K562 (cell line): ENCODE data around the gene PES1. TPM values are rescaled to one million over a fixed set of nuclear protein-coding genes. Genes with fewer than 3 reads are reported as not detected.

Source experiments
- ATAC-seq: fragments of 200-7000 bp; cut with Tn5 transposase; 3 replicates; pipeline ENCODE4 v1.9.1; 2020; ENCODE audit warnings: moderate library complexity
- BruUV-seq: library from RNA; stranded (reverse); fragments of 400-500 nt; replicated peaks from 2 replicates; lab custom pipeline; 2021; lab: Mats Ljungman, UMichigan
- CTCF ChIA-PET: fragments of 300-600 bp; formaldehyde crosslinking; extraction: SDS; loops from one replicate; lab custom pipeline; 2021; ENCODE audit warnings: low intra/inter-chr PET ratio; lab: Yijun Ruan, JAX
- POLR2A ChIA-PET: fragments of 300-600, 350-650 bp; sonication (Branson Sonifier 250); formaldehyde crosslinking; extraction: SDS; loops from one replicate; lab custom pipeline; 2021; ENCODE audit warnings: antibody characterized with exemption, inconsistent platforms; lab: Yijun Ruan, JAX
- DNase-seq, 4 experiments: peaks; one replicate each; pipeline versions ENCODE4 v3.0.0 to v3.0.0-alpha.2; 2011 to 2018; ENCODE audit warnings: low spot score in 3 of 4, mixed read lengths in 3 of 4; ENCODE audit errors: extremely low read depth in 1 of 4
- FAIRE-seq: peaks from 2 replicates; lab custom pipeline; 2011; peaks lifted over from hg19 to GRCh38; lab: Jason Lieb, UNC
- H2AFZ ChIP-seq: 2 replicates; pipeline ENCODE4 v1.6.0; 2011; ENCODE audit warnings: low read depth, low read length, control low read depth, inconsistent platforms
- H3K27ac ChIP-seq: fragments of 200-600 bp; 3 replicates; pipeline ENCODE4 v1.8.0; 2011; ENCODE audit warnings: low read depth, mild to moderate bottlenecking, control low read depth, inconsistent platforms, low read length, moderate library complexity, mixed read lengths; ENCODE audit errors: extremely low read depth
- H3K27me3 ChIP-seq, 2 experiments: fragments of 300-600 bp in 1 of 2; 2 replicates in 1 of 2; 3 replicates in 1 of 2; pipeline versions ENCODE4 v1.6.0 to v1.8.0; 2011; ENCODE audit warnings: inconsistent platforms in 2 of 2, low read length in 2 of 2, mild to moderate bottlenecking in 1 of 2, mixed read lengths in 1 of 2, moderate library complexity in 1 of 2; ENCODE audit not compliant: control insufficient read depth in 2 of 2, insufficient read depth in 2 of 2
- H3K36me3 ChIP-seq: fragments of 300-600 bp; 3 replicates; pipeline ENCODE4 v1.8.0; 2011; ENCODE audit warnings: mild to moderate bottlenecking, low read length, inconsistent platforms; ENCODE audit not compliant: control insufficient read depth, insufficient read depth
- H3K4me1 ChIP-seq, 2 experiments: fragments of 200-600 bp in 1 of 2; replicated peaks in 1 of 2; 2 replicates in 1 of 2; 3 replicates in 1 of 2; pipeline versions ENCODE4 v1.5.1 to v1.8.0; 2011; ENCODE audit warnings: inconsistent platforms in 2 of 2, low read length in 2 of 2, mild to moderate bottlenecking in 1 of 2, mixed read lengths in 1 of 2, moderate library complexity in 1 of 2; ENCODE audit not compliant: control insufficient read depth in 2 of 2, insufficient read depth in 2 of 2
- H3K4me2 ChIP-seq: 2 replicates; pipeline ENCODE4 v1.6.1; 2011; ENCODE audit warnings: low read length, control low read depth, inconsistent platforms, mixed read lengths; ENCODE audit not compliant: insufficient read depth
- H3K4me3 ChIP-seq: fragments of 200-600 bp; sonication (generic), shearing (Covaris generic); 2 replicates; pipeline ENCODE4 v1.5.1; 2016; ENCODE audit warnings: control low read depth, inconsistent platforms
- H3K79me2 ChIP-seq: fragments of 200-600 bp; 3 replicates; pipeline ENCODE4 v1.8.0; 2011; ENCODE audit warnings: low read length, inconsistent platforms; ENCODE audit not compliant: control insufficient read depth, insufficient read depth
- H3K9ac ChIP-seq, 2 experiments: 2 replicates each; pipeline versions ENCODE4 v1.6.0 to v1.6.1; 2011; ENCODE audit warnings: low read depth in 2 of 2, low read length in 2 of 2, control low read depth in 1 of 2, inconsistent platforms in 1 of 2, mild to moderate bottlenecking in 1 of 2, mixed read lengths in 1 of 2; ENCODE audit not compliant: insufficient read depth in 1 of 2
- H3K9me1 ChIP-seq: one replicate; pipeline ENCODE4 v1.6.0; 2011; ENCODE audit warnings: inconsistent platforms, mild to moderate bottlenecking, low read length, moderate library complexity; ENCODE audit not compliant: control insufficient read depth, insufficient read depth
- H3K9me3 ChIP-seq: replicated peaks from 2 replicates; pipeline ENCODE4 v1.5.1; 2011; ENCODE audit warnings: low read depth, low read length, inconsistent platforms; ENCODE audit not compliant: control insufficient read depth, insufficient read depth
- H4K20me1 ChIP-seq: replicated peaks from 2 replicates; pipeline ENCODE4 v1.6.1; 2011; ENCODE audit warnings: low read length, inconsistent platforms, mixed read lengths; ENCODE audit not compliant: control insufficient read depth, insufficient read depth
- ADNP ChIP-seq: fragments of 200-800 bp; sonication (Bioruptor generic); IDR thresholded peaks from 2 replicates; pipeline ENCODE4 v1.6.1; 2016; ENCODE audit warnings: missing genetic modification characterization, missing compliant biosample characterization
- BRD9 ChIP-seq: fragments of 450-650 bp; IDR thresholded peaks from 2 replicates; pipeline ENCODE4 v1.6.1; 2018; ENCODE audit warnings: low read depth; ENCODE audit not compliant: partially characterized antibody
- BRF1 ChIP-seq: IDR thresholded peaks from 3 replicates; pipeline ENCODE4 v1.6.1; 2011; ENCODE audit warnings: borderline replicate concordance, mild to moderate bottlenecking; ENCODE audit not compliant: insufficient read length; ENCODE audit errors: extremely low read depth
- CTBP1 ChIP-seq: fragments of 450-650 bp; IDR thresholded peaks from 2 replicates; pipeline ENCODE4 v1.6.1; 2016; ENCODE audit warnings: borderline replicate concordance
- DPF2 ChIP-seq: fragments of 450-650 bp; IDR thresholded peaks from 2 replicates; pipeline ENCODE4 v1.6.1; 2016
- FOXJ3 ChIP-seq: sonication (generic); formaldehyde crosslinking; IDR thresholded peaks from 2 replicates; pipeline ENCODE4 v1.4.0; 2020; ENCODE audit warnings: mild to moderate bottlenecking, missing genetic modification reagents
- HLTF ChIP-seq: fragments of 450-650 bp; IDR thresholded peaks from 2 replicates; pipeline ENCODE4 v1.6.1; 2016
- HOXB6 ChIP-seq: fragments of 250-450 bp; sonication (Bioruptor Pico); IDR thresholded peaks from 2 replicates; pipeline ENCODE4 v1.5.1; 2022; ENCODE audit warnings: mild to moderate bottlenecking, borderline replicate concordance
- KDM5B ChIP-seq: fragments of 200-600 bp; sonication (generic); IDR thresholded peaks from 2 replicates; pipeline ENCODE4 v1.6.1; 2012; ENCODE audit warnings: low read depth, mild to moderate bottlenecking, moderate library complexity, low read length, control low read depth, inconsistent platforms; ENCODE audit not compliant: insufficient replicate concordance
- PHB2 ChIP-seq: fragments of 450-650 bp; IDR thresholded peaks from 2 replicates; pipeline ENCODE4 v1.6.1; 2017; ENCODE audit warnings: low read depth
- POLR2B ChIP-seq: fragments of 450-650 bp; IDR thresholded peaks from 2 replicates; pipeline ENCODE4 v1.6.1; 2018; ENCODE audit warnings: low read depth; ENCODE audit not compliant: partially characterized antibody
- RBFOX2 ChIP-seq: fragments of 200-400 bp; formaldehyde crosslinking; IDR thresholded peaks from 2 replicates; pipeline ENCODE4 v1.6.1; 2017; ENCODE audit warnings: low read depth, mild to moderate bottlenecking, low read length, moderate library complexity
- RBM22 ChIP-seq: fragments of 200-400 bp; formaldehyde crosslinking; IDR thresholded peaks from 2 replicates; pipeline ENCODE4 v1.6.1; 2018; ENCODE audit warnings: low read length, low read depth; ENCODE audit not compliant: poor library complexity, severe bottlenecking
- RBM39 ChIP-seq: fragments of 200-400 bp; formaldehyde crosslinking; optimal IDR thresholded peaks from 2 replicates; pipeline ENCODE3; 2018; ENCODE audit warnings: low read depth, low read length
- RCOR1 ChIP-seq, 2 experiments: IDR thresholded peaks; 2 replicates each; pipeline ENCODE4 v1.6.1; 2012; ENCODE audit warnings: low read depth in 2 of 2, low read length in 2 of 2, borderline replicate concordance in 1 of 2, improper control_type of control experiment in 1 of 2
- SMARCC2 ChIP-seq: fragments of 450-650 bp; IDR thresholded peaks from 2 replicates; pipeline ENCODE4 v1.6.1; 2017; ENCODE audit warnings: antibody characterized with exemption, moderate library complexity, mild to moderate bottlenecking, low read depth
- SRSF3 ChIP-seq: fragments of 200-400 bp; formaldehyde crosslinking; IDR thresholded peaks from 2 replicates; pipeline ENCODE4 v1.6.1; 2016; ENCODE audit warnings: mild to moderate bottlenecking, low read length, moderate library complexity; ENCODE audit not compliant: insufficient read depth
- TEAD4 ChIP-seq, 2 experiments: sonication (generic) in 1 of 2; formaldehyde crosslinking in 1 of 2; IDR thresholded peaks; 2 replicates each; pipeline versions ENCODE4 v1.6.1 to v1.8.0; 2012 to 2022; ENCODE audit warnings: borderline replicate concordance in 1 of 2, inconsistent platforms in 1 of 2, low read length in 1 of 2, mild to moderate bottlenecking in 1 of 2, missing genetic modification reagents in 1 of 2
- ZNF133 ChIP-seq: fragments of 250-450 bp; sonication (Bioruptor Pico); IDR thresholded peaks from 2 replicates; pipeline ENCODE4 v1.4.0; 2020; ENCODE audit warnings: mild to moderate bottlenecking
- ZNF143 ChIP-seq: sonication (generic); formaldehyde crosslinking; IDR thresholded peaks from 2 replicates; pipeline ENCODE4 v1.9.0; 2022; ENCODE audit warnings: mild to moderate bottlenecking, missing genetic modification reagents
- ZNF79 ChIP-seq: fragments of 250-450 bp; sonication (Bioruptor Pico); IDR thresholded peaks from 2 replicates; pipeline ENCODE4 v1.4.0; 2020; ENCODE audit warnings: low read depth, mild to moderate bottlenecking, moderate library complexity
- WGBS: fragments of 100-300 bp; shearing (Covaris generic); methylation state at CpG from one replicate; pipeline ENCODE4 v1.1.6; 2016; ENCODE audit warnings: low coverage, mixed read lengths; ENCODE audit not compliant: insufficient coverage; ENCODE audit errors: missing lambda C conversion rate; 5-methylcytosine and 5-hydroxymethylcytosine counted together
- in situ Hi-C: fragments of 300-500 bp; cut with MboI; formaldehyde crosslinking; loops from 4 replicates; pipeline ENCODE4 v1.15.0; 2018; ENCODE audit warnings: inconsistent platforms, mixed read lengths
- intact Hi-C: fragments of 100-400 bp; cut with micrococcal nuclease; formaldehyde crosslinking; loops from 2 replicates; pipeline ENCODE4 v1.14.2; 2022
- polyA plus RNA-seq, 8 experiments: library from polyadenylated mRNA; depleted of rRNA in 4 of 8; stranded (reverse) in 5 of 8; unstranded in 3 of 8; fragments of >200 nt; fragmentation: Nextera tagmentation in 2 of 8; fragmentation: Illumina TruSeq in 1 of 8; extraction: Ambion mirVana in 2 of 8; extraction: Trizol in 1 of 8; gene quantifications; 2 replicates each; pipeline versions ENCODE4 v1.2.1 to v1.2.3, GENCODE V29; 2011 to 2014; ENCODE audit warnings: inconsistent platforms in 1 of 8, missing spikeins in 1 of 8
- total RNA-seq, 7 experiments: library from RNA; depleted of rRNA in 6 of 7; stranded (reverse); fragments of >200 nt in 6 of 7; fragmentation: Illumina TruSeq in 2 of 7; extraction: Trizol in 2 of 7; gene quantifications; 2 replicates each; pipeline versions ENCODE4 v1.2.1 to v1.2.3, GENCODE V29; 2011 to 2021; ENCODE audit warnings: low replicate concordance in 1 of 7

PES1 gene
- total and polyA plus RNA-seq, 9 of the 15 experiments (the other 6 are each of a cell fraction or from before 2014, with no cell fraction given), result 6.5 to 158 (median 94.3) TPM

GRCh38 chr22:30562366-30562765 is 29.3 kb downstream of the PES1 start (continued):
- TF ChIP-seq RBM39 (no peak), RBFOX2 (no peak)

GRCh38 chr22:30561402-30562189 is 30.1 kb downstream of the PES1 start:
- H3K36me3 ChIP-seq, result no peaks in the 10 kb centered on the region
- H3K9me3 ChIP-seq, result no peaks in the 10 kb centered on the region
- peak overlapping the region in 1 of 2 experiments; percentile 20; a peak in 1 of 4 replicates for H3K9ac ChIP-seq
- H3K4me1 ChIP-seq, result peaks cover 0 to 20% of the 10 kb centered on the region in 2 experiments; a peak in 3 of 5 replicates
- no peak overlapping the region for H3K4me2 ChIP-seq
- H3K4me3 ChIP-seq, result no peak overlapping the region
- no peak for FAIRE-seq
- ATAC-seq, result no peak
- H3K9me1 ChIP-seq, result no peaks in the 10 kb centered on the region
- CTCF ChIA-PET, result interaction anchor here (1.1 kb wide), 1 partner anchor 193 kb away, joined by 3 read pairs; no protein-coding TSS in a partner anchor
- no peaks in the 10 kb centered on the region for H4K20me1 ChIP-seq
- H3K27me3 ChIP-seq, result peaks cover 0 to 4% of the 10 kb centered on the region in 2 experiments; a peak in 1 of 5 replicates
- TF ChIP-seq CTBP1 (no peak), FOXJ3 (no peak), RBM22 (no peak), DPF2 (no peak), ZNF143 (CRISPR knock-in tag) (no peak), HOXB6 (CRISPR knock-in tag) (no peak), ZNF79 (CRISPR knock-in tag) (no peak), PHB2 (no peak), SRSF3 (no peak), KDM5B (no peak), ADNP (tag) (no peak), RCOR1 (IDR thresholded peaks at IDR 0.05; ENCODE audit: borderline replicate concordance in 1 of 2, low read depth in 2 of 2, low read length in 2 of 2) (no peak), POLR2B (no peak), HLTF (no peak), SMARCC2 (no peak), TEAD4 (IDR thresholded peaks at IDR 0.05; ENCODE audit: low read length) (no peak), TEAD4 (CRISPR knock-in tag; IDR thresholded peaks at IDR 0.05; ENCODE audit: borderline replicate concordance) (no peak), BRD9 (no peak), BRF1 (no peak), ZNF133 (no peak)
- POLR2A ChIA-PET, result interaction anchor here (0.8 to 1.5 kb wide), 2 partner anchors 10 to 30 kb away, joined by 5 to 6 read pairs; partner anchors contain the start of gene PES1
- intact Hi-C loops, result no loop called here
- H3K79me2 ChIP-seq, result no peaks in the 10 kb centered on the region
- no peak overlapping the region for H3K27ac ChIP-seq
- no peak for DNase-seq
- no TSS peak for BruUV-seq
- H2AFZ ChIP-seq, result peak overlapping the region; percentile 45; the same call in 1 of the 2 replicates
- in situ Hi-C loops, result no loop called here
- WGBS, result 36% methylated on average over 7 of the region's 10 CpGs
